Activated T-helper 17 cell treated with anti-CD3 and anti-CD28 coated beads, Interleukin-2, amount 50 U/mL, for 72 hours (primary cell): ENCODE measurements around the gene OSBPL1A. TPM values are rescaled to one million over a fixed set of nuclear protein-coding genes. Genes with fewer than 3 reads are reported as not detected.
A peak's percentile ranks its signal among the peaks of the same experiment; 100 is the strongest.

Source experiments
- ATAC-seq: fragments of 150-1000 bp; cut with Tn5 transposase; replicated peaks from 2 replicates; pipeline ENCODE4 v1.10.0; 2021; ENCODE audit warnings: mild to moderate bottlenecking, moderate library complexity
- H3K27ac Mint-ChIP-seq: one replicate; pipeline ENCODE4 v1.8.0; 2022; ENCODE audit warnings: mixed read lengths
- H3K27me3 Mint-ChIP-seq: one replicate; pipeline ENCODE4 v1.8.0; 2022; ENCODE audit warnings: mixed read lengths
- H3K36me3 Mint-ChIP-seq: one replicate; pipeline ENCODE4 v1.8.0; 2022; ENCODE audit warnings: low read depth, mild to moderate bottlenecking, mixed read lengths
- H3K4me1 Mint-ChIP-seq: one replicate; pipeline ENCODE4 v1.8.0; 2022; ENCODE audit warnings: mixed read lengths
- H3K4me3 Mint-ChIP-seq: one replicate; pipeline ENCODE4 v1.8.0; 2022; ENCODE audit warnings: mild to moderate bottlenecking, mixed read lengths
- H3K9me3 Mint-ChIP-seq: one replicate; pipeline ENCODE4 v1.8.0; 2022; ENCODE audit warnings: mixed read lengths
- total RNA-seq, 2 donors: library from RNA; stranded (reverse); gene quantifications; one replicate each; pipeline ENCODE4 v1.2.3, GENCODE V29; 2022

Gene OSBPL1A
- total RNA-seq, 2 donors from 2014 or later: 2.8 to 4.1 TPM

DNA sequence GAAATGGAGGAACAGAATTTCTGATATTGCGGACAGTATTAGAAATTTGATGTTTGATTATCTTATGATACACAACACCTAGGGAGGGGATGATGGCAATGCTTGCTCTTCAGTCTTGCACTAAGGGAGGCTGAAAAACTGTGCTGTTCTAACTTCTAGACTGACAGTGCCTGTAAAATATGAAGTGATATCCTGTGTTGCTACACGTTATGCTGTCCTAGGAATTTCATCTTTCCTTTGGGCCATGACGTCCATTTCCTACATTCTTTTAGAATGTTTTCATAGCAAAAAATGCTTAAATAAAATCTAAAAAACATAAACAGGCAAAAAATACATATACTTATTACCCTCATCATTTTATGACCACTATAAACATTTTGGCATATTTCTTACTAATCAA, 55.3 kb downstream of the OSBPL1A start:
- H3K27ac Mint-ChIP-seq: no peak overlapping the region
- ATAC-seq: no peak
- H3K4me1 Mint-ChIP-seq: no peaks in the 10 kb centered on the region
- H3K36me3 Mint-ChIP-seq: no peaks in the 10 kb centered on the region
- no peaks in the 10 kb centered on the region for H3K9me3 Mint-ChIP-seq
- no peak overlapping the region for H3K4me3 Mint-ChIP-seq
- no peaks in the 10 kb centered on the region for H3K27me3 Mint-ChIP-seq

DNA sequence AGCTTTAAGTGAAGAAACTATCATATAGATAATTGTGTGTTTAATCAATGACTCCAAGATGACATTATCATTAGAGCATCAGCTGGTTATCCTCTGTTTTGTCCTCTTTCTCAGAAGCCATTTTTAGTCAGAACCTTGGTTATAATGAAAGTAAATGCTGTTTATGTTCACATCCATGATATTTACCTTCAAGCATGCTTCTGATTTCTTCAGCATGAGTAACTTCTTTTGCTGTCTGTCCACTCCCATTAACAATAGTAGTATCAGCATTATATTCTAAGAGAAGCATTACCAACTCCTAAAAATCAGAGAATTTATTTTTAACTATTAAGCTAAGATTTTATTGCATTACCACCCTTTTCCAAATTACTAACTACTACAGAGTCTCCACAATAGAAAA, 56.3 kb downstream of the OSBPL1A start:
- H3K4me1 Mint-ChIP-seq: no peaks in the 10 kb centered on the region
- H3K9me3 Mint-ChIP-seq: no peaks in the 10 kb centered on the region
- no peak overlapping the region for H3K27ac Mint-ChIP-seq
- no peaks in the 10 kb centered on the region for H3K27me3 Mint-ChIP-seq
- no peak overlapping the region for H3K4me3 Mint-ChIP-seq
- ATAC-seq: no peak
- H3K36me3 Mint-ChIP-seq: no peaks in the 10 kb centered on the region

DNA sequence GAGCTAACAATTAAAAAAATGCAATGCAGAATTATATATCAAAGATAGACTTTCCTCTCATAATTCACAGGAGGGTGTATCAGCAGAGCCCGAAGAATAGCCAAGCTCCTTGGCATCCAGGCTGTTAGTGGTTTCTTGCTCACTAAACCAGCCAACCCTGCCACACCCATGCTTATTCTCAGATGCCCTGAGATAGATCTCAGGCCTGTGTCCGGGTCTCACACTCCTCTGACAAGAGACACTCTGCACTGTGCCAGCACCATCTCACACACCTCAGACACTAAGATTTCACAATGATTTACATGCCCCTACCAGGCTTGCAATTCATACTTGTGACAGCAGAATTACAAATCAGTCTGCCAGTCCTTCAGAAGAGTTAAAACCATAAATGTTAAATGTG, 64.5 kb downstream of the OSBPL1A start:
- ATAC-seq: no peak
- Mint-ChIP-seq H3K27ac (no peak overlapping the region), H3K27me3 (no peaks in the 10 kb centered on the region), H3K4me3 (no peak overlapping the region), H3K9me3 (no peaks in the 10 kb centered on the region), H3K36me3 (no peaks in the 10 kb centered on the region), H3K4me1 (no peaks in the 10 kb centered on the region)

DNA sequence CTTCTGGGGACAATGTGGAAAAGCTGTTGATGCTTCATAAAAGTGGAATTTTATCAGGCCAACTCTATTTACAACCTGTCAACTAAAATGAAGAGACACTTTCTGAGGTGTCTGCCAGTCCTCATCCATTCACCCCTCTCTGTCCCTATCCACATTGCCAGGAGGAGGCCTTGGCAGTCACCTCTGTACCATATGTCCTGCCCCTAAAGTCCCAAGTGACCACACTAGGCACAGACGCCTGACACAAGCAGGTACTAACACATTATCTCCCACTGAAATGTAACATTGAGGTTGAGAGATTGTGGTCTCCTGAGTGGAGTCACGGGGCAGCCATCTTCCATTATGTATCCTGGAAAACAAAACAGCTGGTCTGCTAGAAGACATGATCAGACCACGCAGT, 71.4 kb downstream of the OSBPL1A start:
- no peaks in the 10 kb centered on the region for H3K27me3 Mint-ChIP-seq
- no peak overlapping the region for H3K4me3 Mint-ChIP-seq
- no peak overlapping the region for H3K27ac Mint-ChIP-seq
- H3K9me3 Mint-ChIP-seq: no peaks in the 10 kb centered on the region
- H3K4me1 Mint-ChIP-seq: no peaks in the 10 kb centered on the region
- no peaks in the 10 kb centered on the region for H3K36me3 Mint-ChIP-seq
- no peak for ATAC-seq

DNA sequence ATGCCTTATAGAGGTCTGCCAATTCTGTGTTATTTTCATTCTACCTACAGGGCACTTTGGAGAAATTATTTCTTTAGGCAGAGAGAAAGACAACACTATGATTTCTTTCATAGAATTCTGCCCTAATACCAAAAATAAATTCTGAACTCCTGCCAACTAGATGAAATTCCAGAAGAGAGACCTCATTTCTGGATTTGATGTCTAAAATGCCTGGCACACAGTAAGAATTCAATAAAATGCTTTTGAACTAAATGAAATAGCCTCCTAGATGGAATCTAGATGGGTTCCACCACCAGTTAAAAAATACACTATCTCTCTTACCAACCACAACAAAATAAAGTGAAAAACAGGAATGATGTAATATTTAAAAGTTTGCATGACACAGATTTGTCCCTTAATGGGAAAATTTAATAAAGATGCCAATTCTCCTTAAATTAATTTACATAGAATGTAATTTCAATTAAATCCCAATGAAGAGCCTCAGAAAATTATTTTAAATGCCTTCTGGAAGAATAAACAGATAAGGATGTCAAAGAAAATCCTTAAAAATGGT, 75.0 kb downstream of the OSBPL1A start:
- no peaks in the 10 kb centered on the region for H3K9me3 Mint-ChIP-seq
- no peak overlapping the region for H3K27ac Mint-ChIP-seq
- no peaks in the 10 kb centered on the region for H3K27me3 Mint-ChIP-seq
- ATAC-seq: no peak
- no peaks in the 10 kb centered on the region for H3K4me1 Mint-ChIP-seq
- no peak overlapping the region for H3K4me3 Mint-ChIP-seq
- no peaks in the 10 kb centered on the region for H3K36me3 Mint-ChIP-seq

DNA sequence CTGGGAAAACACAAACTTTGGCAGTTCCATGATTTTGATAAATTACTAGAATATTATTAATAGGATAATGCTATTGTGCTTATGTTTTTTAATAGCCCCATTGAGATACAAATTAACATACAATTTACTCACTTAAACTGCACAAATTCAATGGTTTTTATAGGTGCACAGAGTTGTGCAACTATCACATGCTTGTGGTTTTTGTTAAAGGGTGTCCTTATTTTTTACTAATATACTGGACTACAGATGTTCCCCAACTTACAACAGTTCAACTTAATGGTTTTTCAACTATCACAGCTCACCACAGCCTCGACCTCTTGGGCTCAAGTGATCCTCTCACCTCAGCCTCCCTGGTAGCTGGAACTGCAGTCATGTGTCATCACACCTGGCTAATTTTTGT, 76.6 kb downstream of the OSBPL1A start:
- no peak overlapping the region for H3K4me3 Mint-ChIP-seq
- H3K27me3 Mint-ChIP-seq: no peaks in the 10 kb centered on the region
- no peak overlapping the region for H3K27ac Mint-ChIP-seq
- no peaks in the 10 kb centered on the region for H3K4me1 Mint-ChIP-seq
- H3K9me3 Mint-ChIP-seq: no peaks in the 10 kb centered on the region
- H3K36me3 Mint-ChIP-seq: no peaks in the 10 kb centered on the region
- ATAC-seq: no peak

DNA sequence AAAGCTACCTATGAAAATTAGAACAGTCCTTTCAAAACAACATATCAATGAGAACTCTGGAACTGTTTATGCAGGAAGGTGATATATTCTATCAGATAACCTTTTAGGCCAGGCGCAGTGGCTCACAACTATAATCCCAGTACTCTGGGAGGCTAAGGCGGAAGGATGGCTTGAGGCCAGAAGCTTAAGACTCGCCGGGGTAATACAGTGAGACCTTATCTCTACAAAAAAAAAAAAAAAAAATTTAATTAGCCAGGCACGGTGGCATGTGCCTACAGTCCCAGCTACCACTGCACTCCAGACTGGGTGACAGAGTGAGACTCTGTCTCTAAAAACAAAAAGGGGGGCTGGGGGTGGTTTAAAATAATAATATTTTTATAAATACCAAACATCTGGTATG, 77.9 kb downstream of the OSBPL1A start:
- Mint-ChIP-seq H3K27ac (no peak overlapping the region), H3K4me3 (no peak overlapping the region), H3K4me1 (no peaks in the 10 kb centered on the region), H3K9me3 (no peaks in the 10 kb centered on the region), H3K36me3 (no peaks in the 10 kb centered on the region), H3K27me3 (no peaks in the 10 kb centered on the region)
- no peak for ATAC-seq

DNA sequence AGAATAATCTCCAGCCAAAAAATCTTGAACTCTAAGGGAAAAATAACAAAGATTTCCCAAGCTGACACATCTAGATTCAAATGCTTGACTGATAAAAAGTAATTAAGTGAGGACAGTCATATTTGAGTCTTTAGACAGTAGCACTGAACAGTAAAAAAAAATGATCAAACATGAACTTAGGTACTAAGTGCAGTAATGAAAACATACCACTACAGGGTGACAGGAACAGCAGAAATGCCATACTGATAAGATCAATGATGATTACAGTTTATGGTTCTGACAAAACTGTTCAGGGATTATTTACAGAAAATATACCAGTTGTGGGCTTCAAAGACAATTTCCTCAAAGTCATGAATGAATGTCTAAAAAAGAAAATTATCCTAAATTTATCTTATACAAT, 80.3 kb downstream of the OSBPL1A start:
- no peaks in the 10 kb centered on the region for H3K27me3 Mint-ChIP-seq
- no peaks in the 10 kb centered on the region for H3K36me3 Mint-ChIP-seq
- ATAC-seq: peak; percentile 29
- no peak overlapping the region for H3K27ac Mint-ChIP-seq
- no peaks in the 10 kb centered on the region for H3K4me1 Mint-ChIP-seq
- H3K4me3 Mint-ChIP-seq: no peak overlapping the region
- H3K9me3 Mint-ChIP-seq: no peaks in the 10 kb centered on the region

DNA sequence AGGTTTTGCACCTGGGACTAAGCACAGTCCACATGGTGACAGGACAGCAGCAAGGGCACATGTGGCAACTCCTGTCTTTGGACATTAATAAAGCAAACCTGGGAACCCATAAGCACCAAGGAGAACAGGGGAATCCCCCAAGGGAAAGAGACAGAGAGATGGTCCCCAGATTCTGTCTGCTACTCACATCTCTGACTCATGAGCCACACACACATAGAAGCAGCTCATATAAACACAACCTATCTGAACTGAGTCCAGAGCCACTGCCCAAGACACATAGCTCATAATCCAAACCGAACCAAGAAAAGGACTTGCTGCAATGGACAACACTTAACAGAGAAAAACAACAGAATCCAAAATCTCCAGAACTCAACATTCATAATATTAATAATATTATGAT, 82.5 kb downstream of the OSBPL1A start:
- ATAC-seq: peak; percentile 40
- peaks cover 6% of the 10 kb centered on the region for H3K36me3 Mint-ChIP-seq
- H3K27ac Mint-ChIP-seq: no peak overlapping the region
- no peak overlapping the region for H3K4me3 Mint-ChIP-seq
- H3K9me3 Mint-ChIP-seq: no peaks in the 10 kb centered on the region
- H3K27me3 Mint-ChIP-seq: no peaks in the 10 kb centered on the region
- H3K4me1 Mint-ChIP-seq: no peaks in the 10 kb centered on the region

DNA sequence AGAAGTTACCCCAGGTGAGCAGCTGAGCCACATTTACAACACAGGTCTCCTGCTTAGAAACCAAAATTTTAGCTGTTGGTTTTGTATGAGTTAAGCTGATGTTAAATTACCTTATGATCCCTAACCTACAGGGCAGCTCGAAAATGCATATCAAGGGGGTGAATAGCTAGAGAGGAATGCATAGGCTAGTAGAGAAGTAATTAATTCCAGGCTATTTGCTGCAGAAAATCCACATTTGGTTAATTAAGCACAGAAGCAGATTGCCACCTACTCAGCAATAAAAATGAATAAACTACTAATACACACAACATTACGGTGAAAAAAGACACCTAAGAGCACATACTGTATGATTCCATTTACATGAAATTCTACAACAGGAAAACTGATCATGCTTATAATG, 91.4 kb downstream of the OSBPL1A start:
- H3K27ac Mint-ChIP-seq: no peak overlapping the region
- H3K36me3 Mint-ChIP-seq: peaks cover 12% of the 10 kb centered on the region
- no peaks in the 10 kb centered on the region for H3K27me3 Mint-ChIP-seq
- no peaks in the 10 kb centered on the region for H3K9me3 Mint-ChIP-seq
- ATAC-seq: no peak
- no peaks in the 10 kb centered on the region for H3K4me1 Mint-ChIP-seq
- H3K4me3 Mint-ChIP-seq: no peak overlapping the region

DNA sequence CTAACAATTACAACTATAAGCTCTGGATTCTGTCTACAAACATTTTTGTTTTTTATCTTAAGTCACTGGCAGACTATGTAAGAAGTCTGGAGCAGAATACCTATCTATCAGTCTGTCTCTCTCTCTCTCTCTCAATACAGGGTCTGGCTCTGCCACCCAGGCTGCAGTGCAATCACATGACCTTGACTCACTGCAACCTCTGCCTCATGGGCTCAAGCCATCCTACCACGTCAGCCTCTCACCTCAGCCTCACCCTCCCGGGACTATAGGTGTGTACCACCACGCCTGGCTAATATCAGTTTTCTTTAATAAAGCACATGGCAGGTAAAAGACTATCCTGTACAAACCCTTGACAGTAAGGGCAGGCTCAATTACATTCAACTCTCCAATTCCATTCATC, 96.9 kb downstream of the OSBPL1A start:
- Mint-ChIP-seq H3K27me3 (no peaks in the 10 kb centered on the region), H3K4me1 (no peaks in the 10 kb centered on the region), H3K27ac (no peak overlapping the region), H3K4me3 (no peak overlapping the region), H3K36me3 (peaks cover 6% of the 10 kb centered on the region), H3K9me3 (no peaks in the 10 kb centered on the region)
- ATAC-seq: no peak

DNA sequence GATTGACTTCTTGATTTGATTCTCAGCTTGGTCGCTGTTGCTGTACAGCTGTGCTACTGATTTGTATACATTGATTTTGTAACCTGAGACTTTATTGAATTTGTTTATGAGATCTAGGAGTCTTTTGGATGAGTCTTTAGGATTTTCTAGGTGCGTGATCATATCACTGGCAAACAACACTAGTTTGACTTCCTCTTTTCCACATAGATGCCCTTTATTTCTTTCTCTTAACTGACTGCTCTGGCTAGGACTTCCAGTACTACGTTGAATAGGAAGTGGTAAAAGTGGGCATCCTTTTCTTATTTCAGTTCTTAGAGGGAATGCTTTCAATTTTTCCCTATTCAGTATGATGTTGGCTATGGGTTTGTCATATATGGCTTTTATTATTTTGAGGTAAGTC, 101.3 kb downstream of the OSBPL1A start:
- H3K4me3 Mint-ChIP-seq: no peak overlapping the region
- H3K27ac Mint-ChIP-seq: no peak overlapping the region
- H3K4me1 Mint-ChIP-seq: no peaks in the 10 kb centered on the region
- no peaks in the 10 kb centered on the region for H3K9me3 Mint-ChIP-seq
- no peaks in the 10 kb centered on the region for H3K36me3 Mint-ChIP-seq
- no peaks in the 10 kb centered on the region for H3K27me3 Mint-ChIP-seq
- ATAC-seq: no peak

DNA sequence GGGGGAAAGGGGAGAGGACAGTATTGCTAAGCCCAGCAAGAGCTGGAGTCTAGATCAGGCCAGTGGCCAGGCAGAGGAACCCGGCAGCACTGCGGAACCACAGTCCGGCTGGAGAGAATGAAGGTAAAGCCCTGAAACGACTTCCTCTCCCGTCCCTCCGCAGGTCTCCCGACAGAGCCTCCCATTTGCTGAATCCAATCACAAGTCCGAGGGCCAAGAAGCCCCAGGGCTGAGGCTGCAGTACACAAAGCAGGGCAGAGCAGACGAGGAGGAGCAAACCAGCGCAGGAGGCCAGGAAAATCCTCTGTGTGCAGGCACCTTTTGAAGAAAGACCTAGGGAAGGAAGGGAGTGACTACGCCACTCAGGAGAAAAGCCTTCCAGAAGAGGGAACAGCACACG, 104.4 kb downstream of the OSBPL1A start:
- Mint-ChIP-seq H3K9me3 (no peaks in the 10 kb centered on the region), H3K4me3 (no peak overlapping the region), H3K27ac (no peak overlapping the region), H3K4me1 (no peaks in the 10 kb centered on the region), H3K36me3 (no peaks in the 10 kb centered on the region), H3K27me3 (no peaks in the 10 kb centered on the region)
- ATAC-seq: no peak

DNA sequence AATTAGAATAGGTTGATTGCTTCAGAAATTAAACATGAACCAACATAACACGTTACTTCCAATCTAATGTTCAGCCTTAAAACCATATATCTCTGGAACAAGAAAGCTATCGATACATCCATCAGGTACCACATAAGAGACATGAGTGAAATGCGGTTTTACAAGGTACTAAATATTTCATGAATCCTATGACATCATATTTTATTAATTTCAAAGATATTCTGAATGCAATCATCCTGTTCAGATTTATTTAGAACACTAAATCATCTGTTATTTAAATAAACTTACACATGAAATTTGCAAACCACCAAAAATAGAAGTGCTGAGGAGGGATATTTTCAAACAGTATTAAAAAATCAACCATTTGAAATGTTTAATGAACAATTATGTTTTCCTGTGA, 119.0 kb downstream of the OSBPL1A start:
- ATAC-seq: no peak
- peaks cover 4% of the 10 kb centered on the region for H3K36me3 Mint-ChIP-seq

DNA sequence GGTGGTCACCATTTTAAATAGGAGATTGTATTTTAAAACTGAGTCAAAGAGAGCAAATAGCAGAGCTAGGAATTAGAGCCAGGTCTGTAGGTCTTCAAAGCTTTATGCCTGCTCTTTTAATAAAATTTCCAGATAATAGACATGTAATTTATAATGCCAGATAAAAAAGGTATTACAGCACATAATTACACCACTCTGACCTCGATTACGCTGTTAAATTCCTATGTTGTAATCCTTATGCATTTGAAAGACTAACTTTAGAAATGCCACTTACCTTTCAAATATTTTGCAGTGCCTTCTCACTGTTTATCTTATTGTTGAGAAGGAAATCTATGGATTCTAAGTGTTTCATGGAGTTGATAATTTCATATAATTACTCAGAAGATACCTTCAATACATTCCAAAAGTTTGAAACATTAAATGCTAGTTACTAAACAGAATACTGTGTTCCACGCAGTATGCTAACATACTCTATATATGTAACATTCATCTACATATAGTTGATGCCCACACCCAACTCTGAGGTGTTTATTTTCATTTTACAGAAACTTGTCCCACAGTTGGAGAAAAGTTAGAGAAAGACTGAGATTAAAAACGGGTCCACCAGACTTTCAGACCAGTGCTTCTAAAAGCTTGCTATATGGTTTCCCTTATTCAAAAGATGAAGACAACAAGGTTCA, 120.0 kb downstream of the OSBPL1A start:
- H3K4me1 Mint-ChIP-seq: no peaks in the 10 kb centered on the region
- H3K36me3 Mint-ChIP-seq: peaks cover 6% of the 10 kb centered on the region
- H3K9me3 Mint-ChIP-seq: no peaks in the 10 kb centered on the region
- H3K27me3 Mint-ChIP-seq: peaks cover 10% of the 10 kb centered on the region
- no peak for ATAC-seq
- no peak overlapping the region for H3K27ac Mint-ChIP-seq
- no peak overlapping the region for H3K4me3 Mint-ChIP-seq

More for the DNA sequence above, 119.0 kb downstream of the OSBPL1A start:
- no peak overlapping the region for H3K27ac Mint-ChIP-seq
- peaks cover 7% of the 10 kb centered on the region for H3K27me3 Mint-ChIP-seq
- no peaks in the 10 kb centered on the region for H3K4me1 Mint-ChIP-seq
- no peaks in the 10 kb centered on the region for H3K9me3 Mint-ChIP-seq
- H3K4me3 Mint-ChIP-seq: no peak overlapping the region

DNA sequence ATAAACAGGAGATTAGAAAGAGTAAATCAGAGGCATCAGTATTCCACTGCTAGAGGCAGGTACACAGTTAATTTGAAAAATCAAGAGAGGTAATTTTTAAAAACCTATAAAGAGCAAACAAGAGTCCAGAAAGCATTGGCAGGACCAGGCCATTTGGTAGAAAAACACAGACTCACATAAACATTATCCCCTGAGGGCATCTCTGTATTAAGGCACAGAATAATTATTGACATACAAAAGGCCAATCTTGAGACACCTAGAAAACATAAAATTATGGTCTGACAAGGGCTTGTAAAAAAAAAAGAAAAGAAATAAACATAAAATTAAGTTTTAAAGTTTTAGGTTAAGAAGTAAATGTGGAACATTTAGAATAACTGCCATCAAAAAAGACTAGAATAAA, 120.6 kb downstream of the OSBPL1A start:
- no peak overlapping the region for H3K27ac Mint-ChIP-seq
- peaks cover 13% of the 10 kb centered on the region for H3K27me3 Mint-ChIP-seq
- no peak overlapping the region for H3K4me3 Mint-ChIP-seq
- H3K4me1 Mint-ChIP-seq: no peaks in the 10 kb centered on the region
- H3K9me3 Mint-ChIP-seq: no peaks in the 10 kb centered on the region
- ATAC-seq: no peak
- H3K36me3 Mint-ChIP-seq: peaks cover 6% of the 10 kb centered on the region
